ENCODE data around the gene ADAMTS9.

Gene ADAMTS9

GRCh38 chr3:64647825-64648224 lies 40.0 kb downstream of the ADAMTS9 start:
- TF ChIP-seq POLR2A (IDR thresholded peaks at IDR 0.05; ENCODE audit: low read depth, low read length) = no peak
- no peak for TF ChIP-seq TAF1 (IDR thresholded peaks at IDR 0.05; ENCODE audit: low read depth, low read length)
- no peak for TF ChIP-seq PAX5 (IDR thresholded peaks at IDR 0.05; ENCODE audit: insufficient read depth, low read length, severe bottlenecking)
- TF ChIP-seq POU2F2 (IDR thresholded peaks at IDR 0.05; ENCODE audit: low read depth, low read length) = no peak
- no peak for TF ChIP-seq SPI1 (IDR thresholded peaks at IDR 0.05; ENCODE audit: low read depth, low read length)
- no peak for TF ChIP-seq POLR2AphosphoS5 (IDR thresholded peaks at IDR 0.05; ENCODE audit: low read depth, low read length)
- DNase-seq (ENCODE audit: insufficient read length, low spot score) (no peak), FAIRE-seq (no peak)

GRCh38 chr3:64645243-64645642 lies 42.6 kb downstream of the ADAMTS9 start:
- DNase-seq (ENCODE audit: insufficient read length, low spot score) (no peak), FAIRE-seq (no peak)

GRCh38 chr3:64644483-64644882 lies 43.3 kb downstream of the ADAMTS9 start:
- DNase-seq (ENCODE audit: insufficient read length, low spot score) = no peak
- TF ChIP-seq POLR2AphosphoS5 (IDR thresholded peaks at IDR 0.05; ENCODE audit: low read depth, low read length) (no peak), PAX5 (IDR thresholded peaks at IDR 0.05; ENCODE audit: insufficient read depth, low read length, severe bottlenecking) (no peak), POLR2A (IDR thresholded peaks at IDR 0.05; ENCODE audit: low read depth, low read length) (no peak), SPI1 (IDR thresholded peaks at IDR 0.05; ENCODE audit: low read depth, low read length) (no peak), TAF1 (IDR thresholded peaks at IDR 0.05; ENCODE audit: low read depth, low read length) (no peak), POU2F2 (IDR thresholded peaks at IDR 0.05; ENCODE audit: low read depth, low read length) (no peak)
- no peak for FAIRE-seq

More at GRCh38 chr3:64645243-64645642, 42.6 kb downstream of the ADAMTS9 start:
- TF ChIP-seq POLR2AphosphoS5 (IDR thresholded peaks at IDR 0.05; ENCODE audit: low read depth, low read length) (no peak), SPI1 (IDR thresholded peaks at IDR 0.05; ENCODE audit: low read depth, low read length) (no peak), TAF1 (IDR thresholded peaks at IDR 0.05; ENCODE audit: low read depth, low read length) (no peak), POLR2A (IDR thresholded peaks at IDR 0.05; ENCODE audit: low read depth, low read length) (no peak), PAX5 (IDR thresholded peaks at IDR 0.05; ENCODE audit: insufficient read depth, low read length, severe bottlenecking) (no peak), POU2F2 (IDR thresholded peaks at IDR 0.05; ENCODE audit: low read depth, low read length) (no peak)

DNA sequence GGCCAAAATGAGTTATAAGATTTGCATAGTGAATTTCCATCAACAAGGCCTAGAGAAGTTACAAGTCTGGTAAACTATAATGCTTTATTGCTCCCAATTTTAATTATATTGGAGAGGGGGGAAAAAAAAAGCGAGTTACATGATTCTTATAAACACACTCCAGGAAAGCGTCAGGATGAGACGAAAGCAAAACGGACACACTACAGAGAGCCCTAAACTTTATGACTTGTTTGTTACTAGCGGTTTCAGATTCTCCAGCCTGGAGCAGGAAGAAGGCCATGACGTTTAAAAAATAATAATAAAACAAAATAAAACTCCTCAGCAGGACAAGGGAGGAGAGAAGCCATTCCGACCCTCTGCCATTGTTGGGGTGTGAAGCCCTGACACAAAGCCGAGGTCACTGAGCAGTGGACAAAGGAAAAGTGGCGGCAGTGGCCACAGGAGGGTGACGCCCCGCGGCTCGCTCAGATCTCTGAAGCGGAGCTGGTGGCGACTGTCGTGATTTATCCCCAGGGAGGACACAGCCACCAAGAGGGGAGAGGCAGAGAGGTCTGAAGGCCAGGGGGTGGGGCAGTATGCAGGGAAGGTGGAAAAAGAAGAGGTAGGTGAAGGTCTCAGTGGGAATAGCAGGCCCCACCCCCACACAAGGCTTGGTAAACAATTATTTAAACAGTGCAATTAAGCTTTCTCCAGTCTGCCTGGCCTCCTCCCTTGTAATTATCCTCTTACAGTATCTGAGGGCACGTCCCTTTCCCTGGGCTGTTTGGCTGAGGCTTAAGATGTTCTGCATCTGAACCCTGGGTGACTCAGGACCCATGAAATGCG lies 45.3 kb downstream of the ADAMTS9 start:
- DNase-seq (ENCODE audit: insufficient read length, low spot score) (no peak), FAIRE-seq (no peak)
- TF ChIP-seq POLR2A (IDR thresholded peaks at IDR 0.05; ENCODE audit: low read depth, low read length) = no peak
- TF ChIP-seq SPI1 (IDR thresholded peaks at IDR 0.05; ENCODE audit: low read depth, low read length) = no peak
- no peak for TF ChIP-seq POLR2AphosphoS5 (IDR thresholded peaks at IDR 0.05; ENCODE audit: low read depth, low read length)
- no peak for TF ChIP-seq TAF1 (IDR thresholded peaks at IDR 0.05; ENCODE audit: low read depth, low read length)
- TF ChIP-seq PAX5 (IDR thresholded peaks at IDR 0.05; ENCODE audit: insufficient read depth, low read length, severe bottlenecking) = no peak
- TF ChIP-seq POU2F2 (IDR thresholded peaks at IDR 0.05; ENCODE audit: low read depth, low read length) = no peak

- FAIRE-seq (no peak), DNase-seq (ENCODE audit: insufficient read length, low spot score) (no peak)
- TF ChIP-seq POU2F2 (IDR thresholded peaks at IDR 0.05; ENCODE audit: low read depth, low read length) (no peak), SPI1 (IDR thresholded peaks at IDR 0.05; ENCODE audit: low read depth, low read length) (no peak), TAF1 (IDR thresholded peaks at IDR 0.05; ENCODE audit: low read depth, low read length) (no peak), POLR2A (IDR thresholded peaks at IDR 0.05; ENCODE audit: low read depth, low read length) (no peak), POLR2AphosphoS5 (IDR thresholded peaks at IDR 0.05; ENCODE audit: low read depth, low read length) (no peak), PAX5 (IDR thresholded peaks at IDR 0.05; ENCODE audit: insufficient read depth, low read length, severe bottlenecking) (no peak)
Measured at GRCh38 chr3:64638981-64639481, 48.8 kb downstream of the ADAMTS9 start.

DNA sequence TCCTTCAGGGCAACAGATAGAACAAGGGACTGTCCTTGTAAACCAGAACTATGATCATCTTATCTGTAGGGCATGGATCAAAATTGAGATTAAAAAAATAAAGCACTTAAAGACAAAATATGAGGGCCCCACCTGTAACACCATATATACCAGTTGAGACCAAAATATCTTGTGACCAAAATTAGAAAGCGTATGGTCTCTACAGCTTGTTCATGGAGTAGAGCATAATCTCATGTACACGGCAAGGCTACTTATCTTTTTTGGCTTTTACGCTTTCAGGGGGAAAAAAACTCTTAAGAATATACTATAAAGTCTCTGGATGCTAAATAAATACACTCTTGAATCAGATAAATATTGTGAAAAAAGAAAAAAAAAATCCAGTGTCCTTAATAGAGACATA lies 49.3 kb downstream of the ADAMTS9 start:
- TF ChIP-seq SPI1 (IDR thresholded peaks at IDR 0.05; ENCODE audit: low read depth, low read length) = no peak
- no peak for TF ChIP-seq PAX5 (IDR thresholded peaks at IDR 0.05; ENCODE audit: insufficient read depth, low read length, severe bottlenecking)
- TF ChIP-seq POLR2A (IDR thresholded peaks at IDR 0.05; ENCODE audit: low read depth, low read length) = no peak
- TF ChIP-seq POU2F2 (IDR thresholded peaks at IDR 0.05; ENCODE audit: low read depth, low read length) = no peak
- TF ChIP-seq POLR2AphosphoS5 (IDR thresholded peaks at IDR 0.05; ENCODE audit: low read depth, low read length) = no peak
- TF ChIP-seq TAF1 (IDR thresholded peaks at IDR 0.05; ENCODE audit: low read depth, low read length) = no peak
- no peak for DNase-seq (ENCODE audit: insufficient read length, low spot score)
- FAIRE-seq = no peak

GRCh38 chr3:64634417-64634816 lies 53.4 kb downstream of the ADAMTS9 start:
- no peak for TF ChIP-seq POLR2A (IDR thresholded peaks at IDR 0.05; ENCODE audit: low read depth, low read length)
- TF ChIP-seq POLR2AphosphoS5 (IDR thresholded peaks at IDR 0.05; ENCODE audit: low read depth, low read length) = no peak
- no peak for TF ChIP-seq SPI1 (IDR thresholded peaks at IDR 0.05; ENCODE audit: low read depth, low read length)
- TF ChIP-seq POU2F2 (IDR thresholded peaks at IDR 0.05; ENCODE audit: low read depth, low read length) = no peak
- TF ChIP-seq PAX5 (IDR thresholded peaks at IDR 0.05; ENCODE audit: insufficient read depth, low read length, severe bottlenecking) = no peak
- no peak for TF ChIP-seq TAF1 (IDR thresholded peaks at IDR 0.05; ENCODE audit: low read depth, low read length)
- FAIRE-seq (no peak), DNase-seq (ENCODE audit: insufficient read length, low spot score) (no peak)

DNA sequence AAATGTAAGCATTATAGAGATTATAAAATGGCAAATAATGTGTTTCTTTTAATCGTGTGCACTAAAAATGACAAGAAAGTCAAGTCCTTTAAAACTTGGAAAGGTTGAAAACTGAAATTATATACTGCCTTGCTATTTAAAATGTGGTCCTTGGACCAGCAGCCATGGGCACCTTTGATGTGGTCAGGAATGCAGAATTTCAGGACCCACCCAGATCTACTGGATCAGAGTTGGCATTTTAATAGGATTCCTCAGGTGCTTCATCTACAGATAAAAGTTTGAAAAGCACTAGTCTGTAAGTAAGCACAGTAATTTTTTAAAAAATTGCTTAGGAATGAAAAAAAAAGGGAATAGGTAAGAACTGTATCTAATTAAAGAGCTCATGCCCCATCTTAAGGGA lies 55.8 kb downstream of the ADAMTS9 start:
- TF ChIP-seq POLR2AphosphoS5 (IDR thresholded peaks at IDR 0.05; ENCODE audit: low read depth, low read length) (no peak), POU2F2 (IDR thresholded peaks at IDR 0.05; ENCODE audit: low read depth, low read length) (no peak), PAX5 (IDR thresholded peaks at IDR 0.05; ENCODE audit: insufficient read depth, low read length, severe bottlenecking) (no peak), POLR2A (IDR thresholded peaks at IDR 0.05; ENCODE audit: low read depth, low read length) (no peak), SPI1 (IDR thresholded peaks at IDR 0.05; ENCODE audit: low read depth, low read length) (no peak), TAF1 (IDR thresholded peaks at IDR 0.05; ENCODE audit: low read depth, low read length) (no peak)
- FAIRE-seq = no peak

More for the DNA sequence above, 55.8 kb downstream of the ADAMTS9 start:
- DNase-seq (ENCODE audit: insufficient read length, low spot score) = no peak
